K562 (cell line): ENCODE results near the gene ACTN2. TPM values are rescaled to one million over a fixed set of nuclear protein-coding genes. Genes with fewer than 3 reads are reported as not detected.

Source experiments
- ATAC-seq: fragments of 200-7000 bp; cut with Tn5 transposase; 3 replicates; pipeline ENCODE4 v1.9.1; 2020; ENCODE audit warnings: moderate library complexity
- BruUV-seq: library from RNA; stranded (reverse); fragments of 400-500 nt; replicated peaks from 2 replicates; lab custom pipeline; 2021; lab: Mats Ljungman, UMichigan
- CTCF ChIA-PET: fragments of 300-600 bp; formaldehyde crosslinking; extraction: SDS; loops from one replicate; lab custom pipeline; 2021; ENCODE audit warnings: low intra/inter-chr PET ratio; lab: Yijun Ruan, JAX
- POLR2A ChIA-PET: fragments of 300-600, 350-650 bp; sonication (Branson Sonifier 250); formaldehyde crosslinking; extraction: SDS; loops from one replicate; lab custom pipeline; 2021; ENCODE audit warnings: antibody characterized with exemption, inconsistent platforms; lab: Yijun Ruan, JAX
- DNase-seq, 4 experiments: peaks; one replicate each; pipeline versions ENCODE4 v3.0.0 to v3.0.0-alpha.2; 2011 to 2018; ENCODE audit warnings: low spot score in 3 of 4, mixed read lengths in 3 of 4; ENCODE audit errors: extremely low read depth in 1 of 4
- FAIRE-seq: peaks from 2 replicates; lab custom pipeline; 2011; peaks lifted over from hg19 to GRCh38; lab: Jason Lieb, UNC
- H2AFZ ChIP-seq: 2 replicates; pipeline ENCODE4 v1.6.0; 2011; ENCODE audit warnings: low read depth, low read length, control low read depth, inconsistent platforms
- H3K27ac ChIP-seq: fragments of 200-600 bp; 3 replicates; pipeline ENCODE4 v1.8.0; 2011; ENCODE audit warnings: low read depth, mild to moderate bottlenecking, control low read depth, inconsistent platforms, low read length, moderate library complexity, mixed read lengths; ENCODE audit errors: extremely low read depth
- H3K27me3 ChIP-seq, 2 experiments: fragments of 300-600 bp in 1 of 2; 2 replicates in 1 of 2; 3 replicates in 1 of 2; pipeline versions ENCODE4 v1.6.0 to v1.8.0; 2011; ENCODE audit warnings: inconsistent platforms in 2 of 2, low read length in 2 of 2, mild to moderate bottlenecking in 1 of 2, mixed read lengths in 1 of 2, moderate library complexity in 1 of 2; ENCODE audit not compliant: control insufficient read depth in 2 of 2, insufficient read depth in 2 of 2
- H3K36me3 ChIP-seq: fragments of 300-600 bp; 3 replicates; pipeline ENCODE4 v1.8.0; 2011; ENCODE audit warnings: mild to moderate bottlenecking, low read length, inconsistent platforms; ENCODE audit not compliant: control insufficient read depth, insufficient read depth
- H3K4me1 ChIP-seq, 2 experiments: fragments of 200-600 bp in 1 of 2; replicated peaks in 1 of 2; 2 replicates in 1 of 2; 3 replicates in 1 of 2; pipeline versions ENCODE4 v1.5.1 to v1.8.0; 2011; ENCODE audit warnings: inconsistent platforms in 2 of 2, low read length in 2 of 2, mild to moderate bottlenecking in 1 of 2, mixed read lengths in 1 of 2, moderate library complexity in 1 of 2; ENCODE audit not compliant: control insufficient read depth in 2 of 2, insufficient read depth in 2 of 2
- H3K4me2 ChIP-seq: 2 replicates; pipeline ENCODE4 v1.6.1; 2011; ENCODE audit warnings: low read length, control low read depth, inconsistent platforms, mixed read lengths; ENCODE audit not compliant: insufficient read depth
- H3K4me3 ChIP-seq: fragments of 200-600 bp; sonication (generic), shearing (Covaris generic); 2 replicates; pipeline ENCODE4 v1.5.1; 2016; ENCODE audit warnings: control low read depth, inconsistent platforms
- H3K79me2 ChIP-seq: fragments of 200-600 bp; 3 replicates; pipeline ENCODE4 v1.8.0; 2011; ENCODE audit warnings: low read length, inconsistent platforms; ENCODE audit not compliant: control insufficient read depth, insufficient read depth
- H3K9ac ChIP-seq, 2 experiments: 2 replicates each; pipeline versions ENCODE4 v1.6.0 to v1.6.1; 2011; ENCODE audit warnings: low read depth in 2 of 2, low read length in 2 of 2, control low read depth in 1 of 2, inconsistent platforms in 1 of 2, mild to moderate bottlenecking in 1 of 2, mixed read lengths in 1 of 2; ENCODE audit not compliant: insufficient read depth in 1 of 2
- H3K9me1 ChIP-seq: one replicate; pipeline ENCODE4 v1.6.0; 2011; ENCODE audit warnings: inconsistent platforms, mild to moderate bottlenecking, low read length, moderate library complexity; ENCODE audit not compliant: control insufficient read depth, insufficient read depth
- H3K9me3 ChIP-seq: replicated peaks from 2 replicates; pipeline ENCODE4 v1.5.1; 2011; ENCODE audit warnings: low read depth, low read length, inconsistent platforms; ENCODE audit not compliant: control insufficient read depth, insufficient read depth
- H4K20me1 ChIP-seq: replicated peaks from 2 replicates; pipeline ENCODE4 v1.6.1; 2011; ENCODE audit warnings: low read length, inconsistent platforms, mixed read lengths; ENCODE audit not compliant: control insufficient read depth, insufficient read depth
- BCOR ChIP-seq: fragments of 450-650 bp; IDR thresholded peaks from 2 replicates; pipeline ENCODE4 v1.6.1; 2016
- CBX5 ChIP-seq: IDR thresholded peaks from 2 replicates; pipeline ENCODE4 v1.6.1; 2014; ENCODE audit warnings: low read depth, borderline replicate concordance
- CREB1 ChIP-seq, 2 experiments: sonication (generic) in 1 of 2; formaldehyde crosslinking in 1 of 2; IDR thresholded peaks; 2 replicates each; pipeline versions ENCODE4 v1.6.1 to v1.8.0; 2012 to 2022; ENCODE audit warnings: inconsistent platforms in 1 of 2, mild to moderate bottlenecking in 1 of 2, missing genetic modification reagents in 1 of 2, moderate library complexity in 1 of 2
- GATAD2A ChIP-seq: fragments of 450-650 bp; IDR thresholded peaks from 2 replicates; pipeline ENCODE4 v1.6.1; 2017
- NFRKB ChIP-seq: fragments of 450-650 bp; IDR thresholded peaks from 2 replicates; pipeline ENCODE4 v1.6.1; 2016; ENCODE audit warnings: low read depth
- RB1 ChIP-seq: fragments of 450-650 bp; IDR thresholded peaks from 2 replicates; pipeline ENCODE4 v1.6.1; 2017; ENCODE audit warnings: low read depth, mild to moderate bottlenecking
- SNAPC5 ChIP-seq: fragments of 250-450 bp; sonication (Bioruptor Pico); IDR thresholded peaks from 2 replicates; pipeline ENCODE4 v1.8.0; 2021; ENCODE audit warnings: moderate library complexity, mild to moderate bottlenecking, inconsistent platforms
- SREBF2 ChIP-seq: sonication (generic); formaldehyde crosslinking; IDR thresholded peaks from 2 replicates; pipeline ENCODE4 v1.4.0; 2020; ENCODE audit warnings: mild to moderate bottlenecking, missing genetic modification reagents
- SRSF3 ChIP-seq: fragments of 200-400 bp; formaldehyde crosslinking; IDR thresholded peaks from 2 replicates; pipeline ENCODE4 v1.6.1; 2016; ENCODE audit warnings: mild to moderate bottlenecking, low read length, moderate library complexity; ENCODE audit not compliant: insufficient read depth
- TAL1 ChIP-seq: fragments of 450-650 bp; IDR thresholded peaks from 2 replicates; pipeline ENCODE4 v1.6.1; 2016; ENCODE audit warnings: mild to moderate bottlenecking
- TCFL5 ChIP-seq: fragments of 250-450 bp; sonication (Bioruptor Pico); conservative IDR thresholded peaks from 2 replicates; pipeline ENCODE4 v1.6.1; 2021; ENCODE audit warnings: mild to moderate bottlenecking, moderate library complexity, matching md5 sums
- U2AF1 ChIP-seq: fragments of 200-400 bp; formaldehyde crosslinking; optimal IDR thresholded peaks from 2 replicates; pipeline ENCODE3; 2017; ENCODE audit warnings: mild to moderate bottlenecking, low read depth, low read length, moderate library complexity
- ZBTB5 ChIP-seq: fragments of 450-650 bp; IDR thresholded peaks from 2 replicates; pipeline ENCODE4 v1.6.1; 2017; ENCODE audit warnings: antibody characterized with exemption
- ZNF175 ChIP-seq: fragments of 200-800 bp; sonication (Bioruptor generic); IDR thresholded peaks from 2 replicates; pipeline ENCODE4 v1.6.1; 2016; ENCODE audit warnings: low read depth, mild to moderate bottlenecking, missing genetic modification characterization, missing compliant biosample characterization
- ZNF282 ChIP-seq: sonication (generic); formaldehyde crosslinking; IDR thresholded peaks from 2 replicates; pipeline ENCODE4 v1.8.1; 2023; ENCODE audit warnings: missing genetic modification reagents
- ZNF511 ChIP-seq: sonication (generic); formaldehyde crosslinking; IDR thresholded peaks from 2 replicates; pipeline ENCODE4 v1.8.0; 2022; ENCODE audit warnings: mild to moderate bottlenecking, missing genetic modification reagents
- ZNF592 ChIP-seq: fragments of 450-650 bp; IDR thresholded peaks from 2 replicates; pipeline ENCODE4 v1.6.1; 2017; ENCODE audit warnings: antibody characterized with exemption, mild to moderate bottlenecking
- WGBS: fragments of 100-300 bp; shearing (Covaris generic); methylation state at CpG from one replicate; pipeline ENCODE4 v1.1.6; 2016; ENCODE audit warnings: low coverage, mixed read lengths; ENCODE audit not compliant: insufficient coverage; ENCODE audit errors: missing lambda C conversion rate; 5-methylcytosine and 5-hydroxymethylcytosine counted together
- in situ Hi-C: fragments of 300-500 bp; cut with MboI; formaldehyde crosslinking; loops from 4 replicates; pipeline ENCODE4 v1.15.0; 2018; ENCODE audit warnings: inconsistent platforms, mixed read lengths
- intact Hi-C: fragments of 100-400 bp; cut with micrococcal nuclease; formaldehyde crosslinking; loops from 2 replicates; pipeline ENCODE4 v1.14.2; 2022
- polyA plus RNA-seq, 8 experiments: library from polyadenylated mRNA; depleted of rRNA in 4 of 8; stranded (reverse) in 5 of 8; unstranded in 3 of 8; fragments of >200 nt; fragmentation: Nextera tagmentation in 2 of 8; fragmentation: Illumina TruSeq in 1 of 8; extraction: Ambion mirVana in 2 of 8; extraction: Trizol in 1 of 8; gene quantifications; 2 replicates each; pipeline versions ENCODE4 v1.2.1 to v1.2.3, GENCODE V29; 2011 to 2014; ENCODE audit warnings: inconsistent platforms in 1 of 8, missing spikeins in 1 of 8
- total RNA-seq, 7 experiments: library from RNA; depleted of rRNA in 6 of 7; stranded (reverse); fragments of >200 nt in 6 of 7; fragmentation: Illumina TruSeq in 2 of 7; extraction: Trizol in 2 of 7; gene quantifications; 2 replicates each; pipeline versions ENCODE4 v1.2.1 to v1.2.3, GENCODE V29; 2011 to 2021; ENCODE audit warnings: low replicate concordance in 1 of 7

Gene ACTN2
- total and polyA plus RNA-seq, 9 of the 15 experiments (the other 6 are each of a cell fraction or from before 2014, with no cell fraction given) = 0.18 to 0.94 (median 0.42) TPM

- TF ChIP-seq ZNF592 = no peak
- no peak for TF ChIP-seq TCFL5 (CRISPR knock-in tag)
- TF ChIP-seq BCOR = no peak
- TF ChIP-seq SRSF3 = no peak
Observed at GRCh38 chr1:236766506-236766905, 80.2 kb downstream of the ACTN2 start (continued).

- no peak for DNase-seq
- H3K9ac ChIP-seq = no peak overlapping the region
- H4K20me1 ChIP-seq = no peaks in the 10 kb centered on the region
- peaks cover 0 to 3% of the 10 kb centered on the region in 2 experiments; a peak in 2 of 5 replicates for H3K4me1 ChIP-seq
- WGBS = 4% methylated on average over 6 of the region's 6 CpGs
- POLR2A ChIA-PET = interaction anchor here (0.6 kb wide), 1 partner anchor 314 kb away, joined by 3 read pairs; no protein-coding TSS in a partner anchor
- H3K9me3 ChIP-seq = no peaks in the 10 kb centered on the region
- H3K79me2 ChIP-seq = no peaks in the 10 kb centered on the region
- no peaks in the 10 kb centered on the region for H3K9me1 ChIP-seq
- peaks cover 11 to 18% of the 10 kb centered on the region in 2 experiments; a peak in 4 of 5 replicates for H3K27me3 ChIP-seq
- no peak overlapping the region for H2AFZ ChIP-seq
- H3K27ac ChIP-seq = no peak overlapping the region
- no peak for FAIRE-seq
- BruUV-seq = no TSS peak
- intact Hi-C loops (no loop called here), in situ Hi-C loops (no loop called here)
- CTCF ChIA-PET = no interaction called here
- no peak for ATAC-seq
- H3K36me3 ChIP-seq = no peaks in the 10 kb centered on the region
- H3K4me2 ChIP-seq = no peak overlapping the region
- H3K4me3 ChIP-seq = no peak overlapping the region
- TF ChIP-seq CBX5 = no peak
- no peak for TF ChIP-seq SREBF2 (CRISPR knock-in tag)
- TF ChIP-seq U2AF1 = no peak
- no peak for TF ChIP-seq TAL1
- no peak for TF ChIP-seq CREB1 (IDR thresholded peaks at IDR 0.05)
- TF ChIP-seq CREB1 (CRISPR knock-in tag; IDR thresholded peaks at IDR 0.05) = no peak
- TF ChIP-seq RB1 = no peak
- TF ChIP-seq ZBTB5 = no peak
- TF ChIP-seq SNAPC5 = no peak
- TF ChIP-seq ZNF511 (CRISPR knock-in tag) = no peak
- no peak for TF ChIP-seq ZNF282 (CRISPR knock-in tag)
- TF ChIP-seq NFRKB = no peak
- TF ChIP-seq ZNF175 = no peak
- no peak for TF ChIP-seq GATAD2A
Observed at GRCh38 chr1:236767276-236767675, 81.0 kb downstream of the ACTN2 start.
